ENCODE data around the gene XCL1. TPM values are rescaled to one million over a fixed set of nuclear protein-coding genes. Genes with fewer than 3 reads are reported as not detected.
A peak's percentile ranks its signal among the peaks of the same experiment; 100 is the strongest.
"Not testable (repeated sequence)": the region's sequence is repeated elsewhere in the genome, so short reads cannot be mapped to it uniquely, and the experiment has no call there.

The XCL1 gene
- total RNA-seq, 1 experiment from 2014 or later, result not detected

DNA sequence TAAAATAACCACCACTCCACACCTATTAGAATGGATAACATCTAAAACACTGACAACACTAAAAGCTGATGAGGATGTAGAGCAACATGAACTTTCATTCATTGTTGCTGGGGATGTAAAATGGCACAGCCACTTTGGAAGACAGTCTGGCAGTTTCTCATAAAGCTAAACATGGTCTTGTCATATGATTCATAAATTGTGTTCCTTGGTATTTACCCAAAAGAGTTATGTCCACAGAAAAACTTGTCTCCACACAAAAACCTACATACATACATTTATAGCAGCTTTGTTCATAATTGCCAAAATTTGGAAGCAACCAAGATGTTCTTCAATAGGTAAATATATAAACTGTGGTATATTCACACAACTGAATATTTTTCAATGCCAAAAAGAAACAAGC is 16.0 kb upstream of the XCL1 start:
- H3K4me2 ChIP-seq (ENCODE audit: low read depth, low read length, poor library complexity, severe bottlenecking), result no peak overlapping the region
- H3K9me3 ChIP-seq (ENCODE audit: low read length), result no peaks in the 10 kb centered on the region
- no peaks in the 10 kb centered on the region for H3K79me2 ChIP-seq (ENCODE audit: low read length)
- no peaks in the 10 kb centered on the region for H3K27me3 ChIP-seq (ENCODE audit: low read length)
- no peaks in the 10 kb centered on the region for H4K20me1 ChIP-seq (ENCODE audit: insufficient read depth, low read depth, low read length)
- H3K36me3 ChIP-seq (ENCODE audit: insufficient read depth, low read length), result no peaks in the 10 kb centered on the region
- no peak overlapping the region for H3K9ac ChIP-seq (ENCODE audit: low read length)
- H3K4me1 ChIP-seq (ENCODE audit: low read length), result no peaks in the 10 kb centered on the region
- no peak overlapping the region for H3K4me3 ChIP-seq (ENCODE audit: low read length)
- H2AFZ ChIP-seq (ENCODE audit: low read length), result no peak overlapping the region
- no peak overlapping the region for H3K27ac ChIP-seq (ENCODE audit: low read length)
- H3K9me2 ChIP-seq (replicated peaks; ENCODE audit: insufficient read depth, low read length), result no peaks in the 10 kb centered on the region
- no peak for DNase-seq

DNA sequence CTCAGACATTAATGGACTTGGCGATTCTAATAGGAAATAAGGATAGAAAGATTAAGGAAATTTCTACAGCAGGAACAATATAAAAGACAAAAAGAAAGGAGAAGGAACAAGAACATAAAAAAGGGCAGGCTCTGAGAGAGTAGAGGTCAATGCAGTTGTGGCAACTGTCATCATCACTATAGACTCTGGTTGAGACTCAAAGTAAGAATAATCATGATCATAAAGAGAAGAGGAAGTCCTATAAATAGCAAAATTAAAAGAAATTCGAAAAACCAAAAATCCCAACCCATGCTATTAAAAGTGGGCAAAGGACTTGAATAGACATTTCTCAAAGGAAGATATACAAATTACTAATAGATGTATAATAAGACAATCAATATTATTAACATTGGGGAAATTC is 14.4 kb upstream of the XCL1 start:
- Histone ChIP-seq H2AFZ (ENCODE audit: low read length) (no peak overlapping the region), H3K4me3 (ENCODE audit: low read length) (no peak overlapping the region), H3K9me3 (ENCODE audit: low read length) (no peaks in the 10 kb centered on the region), H3K79me2 (ENCODE audit: low read length) (no peaks in the 10 kb centered on the region), H4K20me1 (ENCODE audit: insufficient read depth, low read depth, low read length) (no peaks in the 10 kb centered on the region), H3K9ac (ENCODE audit: low read length) (no peak overlapping the region), H3K4me1 (ENCODE audit: low read length) (no peaks in the 10 kb centered on the region), H3K27ac (ENCODE audit: low read length) (no peak overlapping the region), H3K4me2 (ENCODE audit: low read depth, low read length, poor library complexity, severe bottlenecking) (no peak overlapping the region), H3K27me3 (ENCODE audit: low read length) (no peaks in the 10 kb centered on the region), H3K36me3 (ENCODE audit: insufficient read depth, low read length) (no peaks in the 10 kb centered on the region), H3K9me2 (replicated peaks; ENCODE audit: insufficient read depth, low read length) (no peaks in the 10 kb centered on the region)
- DNase-seq, result no peak

DNA sequence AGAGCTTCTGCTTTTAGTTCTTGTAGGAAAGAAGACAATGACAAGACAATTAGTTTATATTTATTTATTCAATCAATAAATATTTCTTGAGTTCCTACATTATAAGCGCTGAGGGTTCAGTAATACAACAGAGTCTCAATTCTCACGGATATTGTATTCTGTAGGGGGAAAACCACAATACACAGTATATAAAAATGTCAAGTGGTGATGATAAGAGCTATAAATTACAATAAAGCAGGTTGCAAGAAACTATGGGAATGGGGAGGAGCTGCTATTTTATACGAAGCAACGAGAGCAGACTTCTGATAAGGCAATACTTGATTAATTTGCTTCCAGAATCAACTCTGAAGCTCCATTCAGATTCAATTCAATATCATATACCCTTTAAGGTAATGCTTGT is 10.6 kb upstream of the XCL1 start:
- no peak overlapping the region for H3K4me2 ChIP-seq (ENCODE audit: low read depth, low read length, poor library complexity, severe bottlenecking)
- H3K9me3 ChIP-seq (ENCODE audit: low read length), result no peaks in the 10 kb centered on the region
- H3K27me3 ChIP-seq (ENCODE audit: low read length), result no peaks in the 10 kb centered on the region
- no peaks in the 10 kb centered on the region for H3K9me2 ChIP-seq (replicated peaks; ENCODE audit: insufficient read depth, low read length)
- H2AFZ ChIP-seq (ENCODE audit: low read length), result no peak overlapping the region
- no peak overlapping the region for H3K4me3 ChIP-seq (ENCODE audit: low read length)
- no peaks in the 10 kb centered on the region for H4K20me1 ChIP-seq (ENCODE audit: insufficient read depth, low read depth, low read length)
- H3K79me2 ChIP-seq (ENCODE audit: low read length), result no peaks in the 10 kb centered on the region
- no peak for DNase-seq
- H3K9ac ChIP-seq (ENCODE audit: low read length), result no peak overlapping the region
- H3K36me3 ChIP-seq (ENCODE audit: insufficient read depth, low read length), result no peaks in the 10 kb centered on the region
- H3K27ac ChIP-seq (ENCODE audit: low read length), result no peak overlapping the region
- no peaks in the 10 kb centered on the region for H3K4me1 ChIP-seq (ENCODE audit: low read length)

DNA sequence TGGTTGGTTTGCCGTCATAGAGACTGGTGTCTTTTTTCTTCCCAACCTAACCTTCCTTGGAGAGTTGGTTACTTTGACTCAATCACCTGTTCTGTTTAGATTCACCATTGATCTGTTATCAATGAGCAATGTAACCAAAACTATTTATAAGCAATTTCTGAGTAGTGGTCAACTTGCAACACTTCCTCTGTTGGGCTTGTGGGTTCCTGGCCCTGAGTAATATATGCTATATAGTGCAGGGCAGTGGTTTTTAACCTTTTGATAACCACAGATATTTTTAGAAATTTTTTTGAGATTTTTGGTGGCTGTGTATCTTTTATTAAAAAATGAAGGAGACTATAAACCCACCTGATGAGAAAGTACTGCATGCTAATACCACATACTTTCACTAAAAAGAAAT is 9.4 kb upstream of the XCL1 start:
- Histone ChIP-seq H3K9ac (ENCODE audit: low read length) (no peak overlapping the region), H3K27ac (ENCODE audit: low read length) (no peak overlapping the region), H3K9me3 (ENCODE audit: low read length) (no peaks in the 10 kb centered on the region), H3K9me2 (replicated peaks; ENCODE audit: insufficient read depth, low read length) (no peaks in the 10 kb centered on the region), H3K4me3 (ENCODE audit: low read length) (no peak overlapping the region), H3K79me2 (ENCODE audit: low read length) (no peaks in the 10 kb centered on the region), H3K36me3 (ENCODE audit: insufficient read depth, low read length) (no peaks in the 10 kb centered on the region), H3K27me3 (ENCODE audit: low read length) (no peaks in the 10 kb centered on the region), H3K4me2 (ENCODE audit: low read depth, low read length, poor library complexity, severe bottlenecking) (no peak overlapping the region), H4K20me1 (ENCODE audit: insufficient read depth, low read depth, low read length) (no peaks in the 10 kb centered on the region), H3K4me1 (ENCODE audit: low read length) (no peaks in the 10 kb centered on the region), H2AFZ (ENCODE audit: low read length) (no peak overlapping the region)
- no peak for DNase-seq

DNA sequence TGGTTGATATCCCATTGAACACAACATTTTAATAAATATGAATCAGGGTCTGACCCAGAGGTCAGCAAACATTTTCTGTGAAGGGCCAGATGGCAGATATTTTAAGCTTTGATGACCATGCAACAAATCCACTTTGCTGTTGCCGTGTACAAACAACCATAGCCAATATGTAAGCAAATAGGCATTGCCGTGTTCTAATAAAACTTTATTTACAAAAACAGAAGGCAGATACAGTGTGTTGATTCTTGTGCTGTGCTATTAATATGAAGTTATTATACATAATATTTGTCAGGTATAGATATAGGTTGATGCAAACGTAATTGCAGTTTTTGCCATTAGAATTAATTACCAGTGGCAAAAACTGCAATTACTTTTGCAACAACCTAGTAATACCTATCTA is 8.8 kb upstream of the XCL1 start:
- H3K9me3 ChIP-seq (ENCODE audit: low read length), result no peaks in the 10 kb centered on the region
- H3K27ac ChIP-seq (ENCODE audit: low read length), result no peak overlapping the region
- H3K9ac ChIP-seq (ENCODE audit: low read length), result no peak overlapping the region
- no peaks in the 10 kb centered on the region for H3K36me3 ChIP-seq (ENCODE audit: insufficient read depth, low read length)
- no peaks in the 10 kb centered on the region for H3K9me2 ChIP-seq (replicated peaks; ENCODE audit: insufficient read depth, low read length)
- no peak overlapping the region for H2AFZ ChIP-seq (ENCODE audit: low read length)
- no peak overlapping the region for H3K4me3 ChIP-seq (ENCODE audit: low read length)
- DNase-seq, result no peak
- H3K4me2 ChIP-seq (ENCODE audit: low read depth, low read length, poor library complexity, severe bottlenecking), result no peak overlapping the region
- no peaks in the 10 kb centered on the region for H4K20me1 ChIP-seq (ENCODE audit: insufficient read depth, low read depth, low read length)
- H3K79me2 ChIP-seq (ENCODE audit: low read length), result no peaks in the 10 kb centered on the region
- no peaks in the 10 kb centered on the region for H3K27me3 ChIP-seq (ENCODE audit: low read length)
- no peaks in the 10 kb centered on the region for H3K4me1 ChIP-seq (ENCODE audit: low read length)

DNA sequence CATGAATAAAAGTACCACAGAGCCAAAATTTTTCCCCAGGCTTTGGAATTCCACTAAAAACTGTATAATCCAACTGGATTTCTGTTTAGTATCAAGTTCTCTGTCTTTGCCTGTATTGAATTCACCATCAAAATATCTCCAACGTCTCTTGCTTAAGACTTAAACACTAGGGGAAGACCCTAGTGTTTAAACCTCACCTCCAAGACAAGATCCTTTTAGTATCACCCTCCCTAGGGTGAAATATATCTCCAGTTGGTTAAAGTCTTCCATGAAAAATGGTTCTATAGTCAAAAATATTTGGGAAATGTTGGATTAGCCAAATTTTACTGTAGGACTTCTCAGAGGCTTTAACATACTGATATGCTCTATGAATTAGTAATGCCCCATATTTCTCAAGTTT is 8.1 kb upstream of the XCL1 start:
- Histone ChIP-seq H3K79me2 (ENCODE audit: low read length) (no peaks in the 10 kb centered on the region), H3K4me1 (ENCODE audit: low read length) (no peaks in the 10 kb centered on the region), H3K36me3 (ENCODE audit: insufficient read depth, low read length) (no peaks in the 10 kb centered on the region), H2AFZ (ENCODE audit: low read length) (no peak overlapping the region), H3K9me3 (ENCODE audit: low read length) (no peaks in the 10 kb centered on the region), H4K20me1 (ENCODE audit: insufficient read depth, low read depth, low read length) (no peaks in the 10 kb centered on the region), H3K27ac (ENCODE audit: low read length) (no peak overlapping the region), H3K4me2 (ENCODE audit: low read depth, low read length, poor library complexity, severe bottlenecking) (no peak overlapping the region), H3K9ac (ENCODE audit: low read length) (no peak overlapping the region), H3K4me3 (ENCODE audit: low read length) (no peak overlapping the region), H3K9me2 (replicated peaks; ENCODE audit: insufficient read depth, low read length) (no peaks in the 10 kb centered on the region), H3K27me3 (ENCODE audit: low read length) (no peaks in the 10 kb centered on the region)
- DNase-seq, result no peak

DNA sequence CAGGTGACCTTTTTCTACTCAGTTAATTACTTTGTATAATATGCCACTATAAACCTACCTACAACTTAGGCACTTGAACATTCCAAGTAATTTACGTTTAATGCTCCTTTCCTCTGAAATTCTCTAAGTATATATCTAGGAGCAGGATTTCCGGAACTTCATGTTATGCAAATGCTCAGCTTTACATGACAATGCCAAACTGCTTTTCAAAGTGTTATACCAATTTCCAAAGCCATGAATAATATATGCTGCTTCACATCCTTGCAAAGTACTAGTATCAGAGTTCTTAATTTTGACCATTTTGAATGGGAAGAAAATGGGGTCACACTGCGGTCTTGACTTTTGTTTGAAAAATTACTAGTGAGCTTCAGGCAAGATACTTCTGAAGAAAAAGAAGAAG is 5.8 kb upstream of the XCL1 start:
- no peaks in the 10 kb centered on the region for H3K36me3 ChIP-seq (ENCODE audit: insufficient read depth, low read length)
- H3K9me2 ChIP-seq (replicated peaks; ENCODE audit: insufficient read depth, low read length), result no peaks in the 10 kb centered on the region
- no peak overlapping the region for H2AFZ ChIP-seq (ENCODE audit: low read length)
- no peak overlapping the region for H3K4me2 ChIP-seq (ENCODE audit: low read depth, low read length, poor library complexity, severe bottlenecking)
- no peaks in the 10 kb centered on the region for H3K9me3 ChIP-seq (ENCODE audit: low read length)
- no peaks in the 10 kb centered on the region for H3K79me2 ChIP-seq (ENCODE audit: low read length)
- H3K4me3 ChIP-seq (ENCODE audit: low read length), result no peak overlapping the region
- no peaks in the 10 kb centered on the region for H3K27me3 ChIP-seq (ENCODE audit: low read length)
- no peak overlapping the region for H3K27ac ChIP-seq (ENCODE audit: low read length)
- no peaks in the 10 kb centered on the region for H3K4me1 ChIP-seq (ENCODE audit: low read length)
- H4K20me1 ChIP-seq (ENCODE audit: insufficient read depth, low read depth, low read length), result no peaks in the 10 kb centered on the region
- no peak overlapping the region for H3K9ac ChIP-seq (ENCODE audit: low read length)
- no peak for DNase-seq

DNA sequence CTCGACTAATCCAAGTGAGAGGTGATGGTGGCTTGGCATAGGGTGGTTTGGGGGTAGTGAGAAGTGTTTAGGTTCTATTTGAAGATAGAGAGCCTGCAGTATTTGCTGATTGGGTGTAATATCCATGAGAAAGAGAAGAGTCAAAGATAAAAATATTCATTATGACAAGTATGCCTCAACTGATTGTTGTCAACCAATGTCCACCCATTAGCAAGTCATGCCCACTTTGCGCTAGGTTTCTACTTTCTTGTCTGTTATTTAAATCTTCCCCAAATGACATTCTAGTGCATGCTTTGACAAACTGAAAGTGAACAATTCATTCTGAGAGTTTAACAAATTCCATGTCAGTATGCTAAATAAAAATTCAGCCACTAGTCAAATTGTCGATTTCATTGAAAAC is 3.8 kb upstream of the XCL1 start:
- Histone ChIP-seq H3K9me2 (replicated peaks; ENCODE audit: insufficient read depth, low read length) (no peaks in the 10 kb centered on the region), H3K36me3 (ENCODE audit: insufficient read depth, low read length) (no peaks in the 10 kb centered on the region), H3K4me3 (ENCODE audit: low read length) (no peak overlapping the region), H3K4me2 (ENCODE audit: low read depth, low read length, poor library complexity, severe bottlenecking) (no peak overlapping the region), H4K20me1 (ENCODE audit: insufficient read depth, low read depth, low read length) (no peaks in the 10 kb centered on the region), H3K27me3 (ENCODE audit: low read length) (no peaks in the 10 kb centered on the region), H3K9ac (ENCODE audit: low read length) (no peak overlapping the region), H3K4me1 (ENCODE audit: low read length) (no peaks in the 10 kb centered on the region), H2AFZ (ENCODE audit: low read length) (no peak overlapping the region), H3K79me2 (ENCODE audit: low read length) (no peaks in the 10 kb centered on the region), H3K9me3 (ENCODE audit: low read length) (no peaks in the 10 kb centered on the region), H3K27ac (ENCODE audit: low read length) (no peak overlapping the region)
- no peak for DNase-seq

DNA sequence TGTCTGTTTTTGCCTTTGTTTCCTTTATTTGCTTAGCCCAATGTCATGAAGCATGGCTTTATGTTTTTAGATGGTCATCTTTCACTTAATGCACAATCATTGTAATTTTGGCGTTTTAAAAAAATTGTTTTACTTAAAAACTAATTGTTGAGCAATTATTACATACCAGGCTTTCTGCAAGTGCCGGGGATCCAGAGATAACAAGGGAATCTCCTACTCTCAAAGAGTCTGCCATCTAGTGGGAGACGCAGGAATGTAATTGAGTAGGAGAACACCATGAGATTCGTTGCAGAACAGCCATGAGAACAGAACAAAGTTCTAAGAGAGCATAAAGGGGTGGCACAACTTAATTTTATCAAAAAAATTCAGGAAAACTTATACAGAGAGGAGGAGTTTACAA is 2.2 kb upstream of the XCL1 start:
- not testable (repeated sequence) for H3K9ac ChIP-seq (ENCODE audit: low read length); H3K36me3 ChIP-seq (ENCODE audit: insufficient read depth, low read length); H4K20me1 ChIP-seq (ENCODE audit: insufficient read depth, low read depth, low read length); H3K27me3 ChIP-seq (ENCODE audit: low read length); H2AFZ ChIP-seq (ENCODE audit: low read length); H3K9me3 ChIP-seq (ENCODE audit: low read length); H3K4me3 ChIP-seq (ENCODE audit: low read length); H3K27ac ChIP-seq (ENCODE audit: low read length); H3K4me1 ChIP-seq (ENCODE audit: low read length); H3K9me2 ChIP-seq (replicated peaks; ENCODE audit: insufficient read depth, low read length); H3K4me2 ChIP-seq (ENCODE audit: low read depth, low read length, poor library complexity, severe bottlenecking); H3K79me2 ChIP-seq (ENCODE audit: low read length)
- DNase-seq, result peak; percentile 65
